GM23248 (cell line): ENCODE results near the gene IL31. TPM values are rescaled to one million over a fixed set of nuclear protein-coding genes. Genes with fewer than 3 reads are reported as not detected.
A peak's percentile ranks its signal among the peaks of the same experiment; 100 is the strongest.

Experiments
- DNase-seq: peaks from one replicate; pipeline ENCODE4 v3.0.0-alpha.2; 2015
- H2AFZ ChIP-seq: fragments of 200-600 bp; sonication (generic); 2 replicates; pipeline ENCODE4 v1.6.1; 2016; ENCODE audit warnings: antibody characterized with exemption
- H3F3A ChIP-seq: fragments of 200-600 bp; sonication (generic); 2 replicates; pipeline ENCODE4 v1.6.1; 2016; ENCODE audit warnings: mild to moderate bottlenecking, antibody characterized with exemption, mixed run types; ENCODE audit not compliant: insufficient read depth
- H3K27ac ChIP-seq: fragments of 200-600 bp; sonication (generic); 2 replicates; pipeline ENCODE4 v1.5.1; 2016; ENCODE audit warnings: mild to moderate bottlenecking
- H3K27me3 ChIP-seq: fragments of 200-600 bp; sonication (generic); replicated peaks from 2 replicates; pipeline ENCODE4 v1.6.1; 2016; ENCODE audit warnings: mild to moderate bottlenecking; ENCODE audit not compliant: insufficient read depth
- H3K36me3 ChIP-seq: fragments of 200-600 bp; sonication (generic); 2 replicates; pipeline ENCODE4 v1.6.1; 2016; ENCODE audit warnings: low read depth, mild to moderate bottlenecking
- H3K4me1 ChIP-seq: fragments of 200-600 bp; sonication (generic); 2 replicates; pipeline ENCODE4 v1.6.1; 2016; ENCODE audit warnings: mild to moderate bottlenecking; ENCODE audit not compliant: insufficient read depth
- H3K4me2 ChIP-seq: fragments of 200-600 bp; sonication (generic); one replicate; pipeline ENCODE4 v1.6.1; 2016; ENCODE audit warnings: mild to moderate bottlenecking; ENCODE audit not compliant: unreplicated experiment
- H3K4me3 ChIP-seq: fragments of 200-600 bp; sonication (generic); 2 replicates; pipeline ENCODE4 v1.5.1; 2016; ENCODE audit warnings: mild to moderate bottlenecking
- H3K79me2 ChIP-seq: fragments of 200-600 bp; sonication (generic); 2 replicates; pipeline ENCODE4 v1.6.1; 2016; ENCODE audit warnings: mild to moderate bottlenecking; ENCODE audit not compliant: insufficient read depth
- H3K9ac ChIP-seq: fragments of 200-600 bp; sonication (generic); 2 replicates; pipeline ENCODE4 v1.6.1; 2016; ENCODE audit warnings: mild to moderate bottlenecking
- H3K9me2 ChIP-seq: fragments of 200-600 bp; sonication (generic); 2 replicates; pipeline ENCODE4 v1.6.1; 2016; ENCODE audit warnings: mixed run types, mild to moderate bottlenecking, moderate library complexity; ENCODE audit not compliant: insufficient read depth
- H3K9me3 ChIP-seq: fragments of 200-600 bp; sonication (generic); one replicate; pipeline ENCODE4 v1.6.1; 2017; ENCODE audit warnings: low read depth
- H4K20me1 ChIP-seq: fragments of 200-600 bp; sonication (generic); 2 replicates; pipeline ENCODE4 v1.6.0; 2016; ENCODE audit not compliant: insufficient read depth
- EZH2 ChIP-seq: fragments of 200-600 bp; sonication (generic); IDR thresholded peaks from 2 replicates; pipeline ENCODE4 v1.6.1; 2018; ENCODE audit warnings: antibody characterized with exemption, mild to moderate bottlenecking; ENCODE audit not compliant: insufficient read depth, poor library complexity, severe bottlenecking
- EZH2phosphoT487 ChIP-seq: fragments of 200-600 bp; sonication (generic); IDR thresholded peaks from 2 replicates; pipeline ENCODE4 v1.6.1; 2018; ENCODE audit warnings: antibody characterized with exemption, moderate library complexity, mild to moderate bottlenecking, low read depth; ENCODE audit not compliant: insufficient read depth
- WGBS, 2 experiments: methylation state at CpG; one replicate each; pipeline ENCODE4 v1.1.6; 2015 to 2017; ENCODE audit warnings: low lambda C conversion rate in 2 of 2, low coverage in 1 of 2; ENCODE audit errors: missing lambda C conversion rate in 2 of 2; 5-methylcytosine and 5-hydroxymethylcytosine counted together
- in situ Hi-C: fragments of 300-500 bp; cut with MboI; formaldehyde crosslinking; loops from 2 replicates; pipeline ENCODE4 v1.15.0; 2020
- polyA plus RNA-seq: library from polyadenylated mRNA; unstranded; fragments of >200 nt; fragmentation: Nextera tagmentation; extraction: Ambion mirVana; gene quantifications from 2 replicates; pipeline ENCODE4 v1.2.1, GENCODE V29; 2016
- total RNA-seq: library from RNA; depleted of rRNA; stranded (reverse); fragments of >200 nt; shearing (Covaris generic); gene quantifications from 2 replicates; pipeline ENCODE4 v1.2.3, GENCODE V29; 2014; rRNA removed

Gene IL31
- total RNA-seq (not detected in 2 replicates), polyA plus RNA-seq (not detected in 2 replicates)

- no peaks in the 10 kb centered on the region for H3F3A ChIP-seq
- H3K36me3 ChIP-seq: no peaks in the 10 kb centered on the region
- no peaks in the 10 kb centered on the region for H3K79me2 ChIP-seq
- H3K9me2 ChIP-seq: no peaks in the 10 kb centered on the region
- 72 to 81% methylated on average over 17 of the region's 17 CpGs for WGBS, 2 experiments
- no peaks in the 10 kb centered on the region for H4K20me1 ChIP-seq
- H3K27ac ChIP-seq: no peak within 1 kb of the TSS
- DNase-seq: no peak
- no peak within 1 kb of the TSS for H2AFZ ChIP-seq
- H3K27me3 ChIP-seq: peaks cover 5% of the 10 kb centered on the region
- no peaks in the 10 kb centered on the region for H3K9me3 ChIP-seq
- in situ Hi-C loops: no loop called here
- H3K9ac ChIP-seq: no peak within 1 kb of the TSS
- no peak within 1 kb of the TSS for H3K4me3 ChIP-seq
- no peaks in the 10 kb centered on the region for H3K4me1 ChIP-seq
- TF ChIP-seq EZH2phosphoT487 (no peak), EZH2 (no peak)
- no peak within 1 kb of the TSS for H3K4me2 ChIP-seq
These were observed at the start of gene IL31 for GRCh38 chr12:122174155-122174845. Gene IL31, minus strand, starts transcription at chr12:122174221. Its CDS starts 49 bp downstream, at chr12:122174172.

GRCh38 chr12:122216445-122216844 is 42.4 kb upstream of the IL31 start:
- H3F3A ChIP-seq: no peaks in the 10 kb centered on the region
- H3K9me2 ChIP-seq: no peaks in the 10 kb centered on the region
- H3K4me2 ChIP-seq: no peak overlapping the region
- no peak overlapping the region for H3K9ac ChIP-seq
- peaks cover 59% of the 10 kb centered on the region for H3K36me3 ChIP-seq
- no peaks in the 10 kb centered on the region for H3K27me3 ChIP-seq
- WGBS, 2 experiments: 98 to 100% methylated on average over 1 of the region's 1 CpG
- TF ChIP-seq EZH2 (no peak), EZH2phosphoT487 (no peak)
- in situ Hi-C loops: no loop called here
- H3K4me3 ChIP-seq: no peak overlapping the region
- no peak overlapping the region for H3K27ac ChIP-seq
- no peaks in the 10 kb centered on the region for H3K9me3 ChIP-seq
- H4K20me1 ChIP-seq: no peaks in the 10 kb centered on the region
- H3K79me2 ChIP-seq: peaks cover 40% of the 10 kb centered on the region
- no peaks in the 10 kb centered on the region for H3K4me1 ChIP-seq
- no peak overlapping the region for H2AFZ ChIP-seq
- DNase-seq: no peak

GRCh38 chr12:122215771-122216170 is 41.8 kb upstream of the IL31 start:
- 76 to 89% methylated on average over 5 of the region's 5 CpGs for WGBS, 2 experiments
- Histone ChIP-seq H3K27me3 (no peaks in the 10 kb centered on the region), H3K9ac (no peak overlapping the region), H3K9me3 (no peaks in the 10 kb centered on the region), H3K9me2 (no peaks in the 10 kb centered on the region), H3F3A (no peaks in the 10 kb centered on the region), H4K20me1 (no peaks in the 10 kb centered on the region), H3K4me3 (no peak overlapping the region), H3K4me1 (no peaks in the 10 kb centered on the region), H3K36me3 (peaks cover 61% of the 10 kb centered on the region), H3K79me2 (peaks cover 33% of the 10 kb centered on the region), H2AFZ (no peak overlapping the region), H3K27ac (no peak overlapping the region), H3K4me2 (no peak overlapping the region)
- peak; percentile 57 for DNase-seq
- in situ Hi-C loops: no loop called here
- no peak for TF ChIP-seq EZH2phosphoT487
- TF ChIP-seq EZH2: no peak

GRCh38 chr12:122208073-122208820 is 34.2 kb upstream of the IL31 start:
- H3K36me3 ChIP-seq: peaks cover 16% of the 10 kb centered on the region
- no peaks in the 10 kb centered on the region for H3K9me3 ChIP-seq
- H3F3A ChIP-seq: peaks cover 11% of the 10 kb centered on the region; the same call in 1 of the 2 replicates
- no peaks in the 10 kb centered on the region for H3K9me2 ChIP-seq
- 94 to 96% methylated on average over 18 of the region's 18 CpGs for WGBS, 2 experiments
- H3K27me3 ChIP-seq: no peaks in the 10 kb centered on the region; the same call in 1 of the 2 replicates
- no peak overlapping the region for H3K4me2 ChIP-seq
- no peaks in the 10 kb centered on the region for H4K20me1 ChIP-seq
- H3K79me2 ChIP-seq: no peaks in the 10 kb centered on the region
- in situ Hi-C loops: no loop called here
- H3K9ac ChIP-seq: no peak overlapping the region
- DNase-seq: no peak
- no peak overlapping the region for H2AFZ ChIP-seq
- no peaks in the 10 kb centered on the region for H3K4me1 ChIP-seq
- TF ChIP-seq EZH2phosphoT487: no peak
- TF ChIP-seq EZH2: no peak
- no peak overlapping the region for H3K4me3 ChIP-seq
- no peak overlapping the region for H3K27ac ChIP-seq
